IMR-90 (cell line): ENCODE measurements around the gene CFAP251. TPM values are rescaled to one million over a fixed set of nuclear protein-coding genes. Genes with fewer than 3 reads are reported as not detected.

ENCODE experiments used
- ATAC-seq: fragments of 200-7000 bp; cut with Tn5 transposase; 2 replicates; pipeline ENCODE4 v1.9.1; 2020; ENCODE audit warnings: low read depth, mild to moderate bottlenecking, moderate library complexity
- BruUV-seq: library from RNA; stranded (reverse); fragments of 400-500 nt; replicated peaks from 2 replicates; lab custom pipeline; 2021; lab: Mats Ljungman, UMichigan
- CTCF ChIA-PET: fragments of 300-600 bp; formaldehyde crosslinking; extraction: SDS; loops from one replicate; lab custom pipeline; 2021; ENCODE audit warnings: antibody characterized with exemption; lab: Yijun Ruan, JAX
- POLR2A ChIA-PET: fragments of 300-600 bp; sonication (Branson Sonifier 250); formaldehyde crosslinking; loops from one replicate; lab custom pipeline; 2022; ENCODE audit warnings: antibody characterized with exemption; ENCODE audit not compliant: unreplicated experiment; lab: Charles Lee
- DNase-seq: peaks from one replicate; pipeline ENCODE4 v3.0.0; 2013
- H2AFZ ChIP-seq: replicated peaks from 2 replicates; pipeline ENCODE3; 2013; ENCODE audit warnings: low read length, mild to moderate bottlenecking; ENCODE audit not compliant: poor library complexity
- H2AK5ac ChIP-seq: 2 replicates; pipeline ENCODE4 v1.6.1; 2013; ENCODE audit warnings: low read depth, low read length, inconsistent platforms
- H2AK9ac ChIP-seq: replicated peaks from 2 replicates; pipeline ENCODE3; 2013; ENCODE audit warnings: mild to moderate bottlenecking, low read depth, low read length, moderate library complexity; ENCODE audit not compliant: poor library complexity
- H2BK120ac ChIP-seq: 2 replicates; pipeline ENCODE4 v1.6.1; 2013; ENCODE audit warnings: low read depth, low read length, inconsistent platforms
- H2BK15ac ChIP-seq: 3 replicates; pipeline ENCODE4 v1.6.1; 2013; ENCODE audit warnings: low read depth, low read length, inconsistent platforms
- H2BK20ac ChIP-seq: 2 replicates; pipeline ENCODE4 v1.6.1; 2013; ENCODE audit warnings: low read depth, mild to moderate bottlenecking, inconsistent platforms, low read length, moderate library complexity
- H2BK5ac ChIP-seq: 2 replicates; pipeline ENCODE4 v1.6.1; 2013; ENCODE audit warnings: mild to moderate bottlenecking, low read depth, low read length, inconsistent platforms; ENCODE audit not compliant: poor library complexity, severe bottlenecking
- H3K14ac ChIP-seq: replicated peaks from 2 replicates; pipeline ENCODE4 v1.6.1; 2013; ENCODE audit warnings: low read depth, low read length, inconsistent platforms
- H3K18ac ChIP-seq: 2 replicates; pipeline ENCODE4 v1.6.1; 2013; ENCODE audit warnings: low read depth, low read length, control low read depth
- H3K23ac ChIP-seq: 2 replicates; pipeline ENCODE4 v1.6.1; 2013; ENCODE audit warnings: low read depth, low read length, inconsistent platforms
- H3K27ac ChIP-seq: 2 replicates; pipeline ENCODE4 v1.5.1; 2013; ENCODE audit warnings: mild to moderate bottlenecking, control low read depth, low read length; ENCODE audit not compliant: insufficient read depth
- H3K27me3 ChIP-seq: 2 replicates; pipeline ENCODE4 v1.6.1; 2013; ENCODE audit warnings: low read length; ENCODE audit not compliant: control insufficient read depth, insufficient read depth
- H3K36me3 ChIP-seq: 2 replicates; pipeline ENCODE4 v1.6.1; 2013; ENCODE audit warnings: low read length, mixed read lengths; ENCODE audit not compliant: control insufficient read depth, insufficient read depth
- H3K4ac ChIP-seq: 2 replicates; pipeline ENCODE4 v1.6.1; 2013; ENCODE audit warnings: low read depth, low read length, inconsistent platforms
- H3K4me1 ChIP-seq: 2 replicates; pipeline ENCODE4 v1.6.1; 2013; ENCODE audit warnings: low read length, mixed read lengths; ENCODE audit not compliant: control insufficient read depth, insufficient read depth
- H3K4me2 ChIP-seq: 2 replicates; pipeline ENCODE4 v1.6.1; 2013; ENCODE audit warnings: low read depth, mild to moderate bottlenecking, control low read depth, low read length, moderate library complexity
- H3K4me3 ChIP-seq: 2 replicates; pipeline ENCODE4 v1.5.1; 2013; ENCODE audit warnings: low read depth, mild to moderate bottlenecking, control low read depth, low read length, moderate library complexity; ENCODE audit not compliant: insufficient read depth
- H3K56ac ChIP-seq: 2 replicates; pipeline ENCODE4 v1.6.1; 2013; ENCODE audit warnings: low read length, inconsistent platforms; ENCODE audit not compliant: insufficient read depth; ENCODE audit errors: extremely low read depth
- H3K79me1 ChIP-seq, 2 experiments: 2 replicates each; pipeline ENCODE4 v1.6.1; 2013; ENCODE audit warnings: low read length in 2 of 2, inconsistent platforms in 1 of 2, low read depth in 1 of 2
- H3K9ac ChIP-seq: 2 replicates; pipeline ENCODE4 v1.6.1; 2013; ENCODE audit warnings: low read depth, low read length, control low read depth
- H3K9me1 ChIP-seq: 2 replicates; pipeline ENCODE4 v1.6.1; 2013; ENCODE audit warnings: low read length, inconsistent platforms; ENCODE audit not compliant: insufficient read depth
- H3K9me3 ChIP-seq: 2 replicates; pipeline ENCODE4 v1.6.1; 2013; ENCODE audit warnings: low read length; ENCODE audit not compliant: control insufficient read depth, insufficient read depth
- H4K20me1 ChIP-seq: 2 replicates; pipeline ENCODE4 v1.6.1; 2013; ENCODE audit warnings: low read length, inconsistent platforms; ENCODE audit not compliant: insufficient read depth
- H4K5ac ChIP-seq: 2 replicates; pipeline ENCODE4 v1.6.1; 2013; ENCODE audit warnings: mild to moderate bottlenecking, low read depth, low read length, control low read depth
- H4K8ac ChIP-seq, 2 experiments: 2 replicates each; pipeline ENCODE4 v1.6.1; 2013; ENCODE audit warnings: low read depth in 2 of 2, low read length in 2 of 2, control low read depth in 1 of 2, inconsistent platforms in 1 of 2
- H4K91ac ChIP-seq: 2 replicates; pipeline ENCODE4 v1.6.1; 2013; ENCODE audit warnings: low read depth, low read length, inconsistent platforms; ENCODE audit not compliant: insufficient read depth
- RAD21 ChIP-seq: IDR thresholded peaks from 2 replicates; pipeline ENCODE4 v1.6.1; 2012; ENCODE audit warnings: low read length, improper control_type of control experiment
- WGBS, 2 experiments: methylation state at CpG; one replicate each; pipeline versions ENCODE4 v1.1.5 to v1.1.7; 2013; ENCODE audit warnings: missing lambda C conversion rate in 2 of 2; ENCODE audit not compliant: insufficient read length in 1 of 2; ENCODE audit errors: extremely low coverage in 2 of 2; 5-methylcytosine and 5-hydroxymethylcytosine counted together
- dilution Hi-C: fragments of 300-500 bp; cut with HindIII; formaldehyde crosslinking; loops from one replicate; pipeline ENCODE4 v1.14.3; 2018; ENCODE audit warnings: low sequenced_read_pairs; ENCODE audit not compliant: unreplicated experiment
- in situ Hi-C: fragments of 300-500 bp; cut with MboI; formaldehyde crosslinking; loops from 3 replicates; pipeline ENCODE4 v1.14.3; 2019; ENCODE audit warnings: low sequenced_read_pairs, inconsistent platforms, mixed read lengths
- intact Hi-C: fragments of 100-400 bp; cut with micrococcal nuclease; formaldehyde crosslinking; loops from 2 replicates; pipeline ENCODE4 v1.10.0; 2022
- polyA plus RNA-seq, 3 experiments: library from polyadenylated mRNA; depleted of rRNA; stranded (reverse); fragments of >200 nt; gene quantifications; 2 replicates each; pipeline ENCODE4 v1.2.3, GENCODE V29; 2012; ENCODE audit warnings: low replicate concordance in 1 of 3
- total RNA-seq: library from RNA; depleted of rRNA; stranded (reverse); fragments of >200 nt; gene quantifications from 2 replicates; pipeline ENCODE4 v1.2.3, GENCODE V29; 2012

Gene CFAP251
- total and polyA plus RNA-seq, 2 of the 4 experiments (the other 2 are of a cell fraction), result 7.8 to 9.1 TPM

DNA sequence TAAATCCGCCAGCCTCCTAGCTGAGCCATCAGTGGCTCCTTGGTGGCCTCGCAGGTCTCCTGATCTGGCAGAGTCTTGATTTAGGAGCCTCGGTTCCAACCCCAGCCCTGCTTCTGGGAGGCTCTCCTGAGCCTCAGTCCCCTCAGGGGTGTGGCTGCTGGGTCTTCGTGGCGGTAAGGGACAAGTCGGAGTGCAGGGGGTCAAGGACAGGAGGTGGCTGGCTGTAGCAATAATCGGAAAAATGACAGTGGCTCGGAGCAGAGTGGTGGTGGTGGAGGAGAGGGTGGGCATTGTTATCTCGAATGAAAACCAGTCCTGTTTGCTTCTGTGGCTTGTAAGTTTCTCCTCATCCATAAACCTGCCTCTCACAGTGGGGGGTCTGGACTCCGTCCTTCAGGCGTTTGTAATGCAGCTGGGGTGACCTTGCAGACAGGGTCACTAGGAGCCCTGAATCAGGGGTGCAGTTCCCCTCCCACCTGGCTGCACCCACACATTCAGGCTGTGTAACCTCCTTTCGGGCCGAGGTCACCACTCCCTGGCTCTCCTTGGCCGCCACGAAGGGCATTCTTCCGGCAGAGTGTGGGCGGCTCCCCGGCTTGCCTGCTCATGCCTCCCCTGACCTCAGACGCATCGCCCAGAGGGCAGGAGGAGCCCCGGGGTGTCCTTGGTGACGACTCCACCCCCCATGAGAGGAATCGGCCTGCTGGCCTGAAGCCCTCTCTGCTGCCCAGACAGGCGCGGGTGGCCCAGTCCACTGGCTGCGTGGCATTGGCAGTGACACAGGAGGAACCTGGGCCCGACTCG, 111.4 kb downstream of the CFAP251 start:
- WGBS, 2 experiments, result 92% methylated on average over 9 of the region's 28 CpGs; no CpG with 5 or more reads in 1 of the 2 experiments
- DNase-seq (no peak), ATAC-seq (no peak)
- dilution Hi-C loops, result no loop called here
- H3K79me1 ChIP-seq, result peaks cover 25 to 60% of the 10 kb centered on the region in 2 experiments
- H2BK120ac ChIP-seq, result no peak overlapping the region
- H2AK5ac ChIP-seq, result peak overlapping the region; percentile 13; the same call in 1 of the 2 replicates
- no peak overlapping the region for H3K23ac ChIP-seq
- H3K27me3 ChIP-seq, result no peaks in the 10 kb centered on the region
- in situ Hi-C loops, result no loop called here
- no peak overlapping the region for H4K5ac ChIP-seq
- POLR2A ChIA-PET, result no interaction called here
- H2BK20ac ChIP-seq, result no peak overlapping the region
- no peak overlapping the region for H2AFZ ChIP-seq
- H3K4me2 ChIP-seq, result no peak overlapping the region
- intact Hi-C loops, result no loop called here
- H3K27ac ChIP-seq, result no peak overlapping the region
- TF ChIP-seq RAD21, result no peak
- H3K9me3 ChIP-seq, result no peaks in the 10 kb centered on the region
- no peak overlapping the region for H3K4ac ChIP-seq
- H4K20me1 ChIP-seq, result peaks cover 13% of the 10 kb centered on the region
- no peak overlapping the region for H4K8ac ChIP-seq
- no peaks in the 10 kb centered on the region for H3K36me3 ChIP-seq
- no peak overlapping the region for H2BK5ac ChIP-seq
- no peak overlapping the region for H3K4me3 ChIP-seq
- H2BK15ac ChIP-seq, result no peak overlapping the region
- CTCF ChIA-PET, result no interaction called here
- H3K18ac ChIP-seq, result no peak overlapping the region
- H3K56ac ChIP-seq, result no peak overlapping the region
- BruUV-seq, result no TSS peak
- H3K9me1 ChIP-seq, result no peaks in the 10 kb centered on the region; the same call in 1 of the 2 replicates
- H3K14ac ChIP-seq, result no peak overlapping the region
- no peak overlapping the region for H2AK9ac ChIP-seq
- no peaks in the 10 kb centered on the region for H3K4me1 ChIP-seq
- no peak overlapping the region for H3K9ac ChIP-seq
- H4K91ac ChIP-seq, result no peak overlapping the region
